ENCODE data around the gene C1QTNF3. TPM values are rescaled to one million over a fixed set of nuclear protein-coding genes. Genes with fewer than 3 reads are reported as not detected.
"Not testable (repeated sequence)": the region's sequence is repeated elsewhere in the genome, so short reads cannot be mapped to it uniquely, and the experiment has no call there.

The C1QTNF3 gene, protein sequence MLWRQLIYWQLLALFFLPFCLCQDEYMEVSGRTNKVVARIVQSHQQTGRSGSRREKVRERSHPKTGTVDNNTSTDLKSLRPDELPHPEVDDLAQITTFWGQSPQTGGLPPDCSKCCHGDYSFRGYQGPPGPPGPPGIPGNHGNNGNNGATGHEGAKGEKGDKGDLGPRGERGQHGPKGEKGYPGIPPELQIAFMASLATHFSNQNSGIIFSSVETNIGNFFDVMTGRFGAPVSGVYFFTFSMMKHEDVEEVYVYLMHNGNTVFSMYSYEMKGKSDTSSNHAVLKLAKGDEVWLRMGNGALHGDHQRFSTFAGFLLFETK
- total RNA-seq, result 4.9 and 7.7 TPM in 2 replicates

DNA sequence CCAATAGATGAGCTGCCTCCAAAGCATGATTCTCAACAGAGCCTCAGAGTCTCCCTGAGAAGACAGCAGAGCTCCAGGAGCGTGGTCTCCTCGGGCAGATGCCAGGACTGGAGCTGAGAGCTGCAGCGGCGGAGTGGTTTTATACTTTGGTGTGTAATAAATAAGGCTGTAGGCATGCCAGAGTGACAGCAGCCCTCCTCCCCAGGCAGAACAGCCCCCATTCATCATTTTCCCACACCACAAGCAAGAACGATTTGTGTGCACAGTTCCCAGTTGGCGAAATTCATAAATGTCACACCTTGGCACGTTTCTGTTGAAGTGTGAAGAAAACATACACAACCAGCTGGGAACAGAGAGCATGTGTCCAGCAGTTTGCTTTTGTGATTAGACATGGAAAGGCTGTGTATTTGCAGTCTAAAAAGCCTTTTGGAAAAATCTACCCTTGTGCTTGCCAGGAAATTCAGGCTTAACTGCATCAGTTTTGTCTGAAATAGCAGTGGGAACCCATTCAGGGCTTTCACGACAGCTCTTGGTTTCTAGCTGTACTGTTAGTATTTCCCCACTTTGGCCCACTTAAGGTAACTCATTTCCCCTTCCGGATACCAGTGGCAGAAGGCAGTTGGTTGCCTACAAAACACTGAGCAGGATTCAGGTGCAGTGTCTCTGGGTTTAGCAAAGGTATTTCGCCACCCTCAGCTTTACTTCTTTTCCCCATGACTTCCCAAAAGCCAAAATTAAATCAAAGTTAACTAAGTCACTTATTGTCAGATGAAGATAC lies at the start of gene C1QTNF3:
TSS of gene C1QTNF3 (minus strand) at position 115 of the 778 bp plus-strand sequence. CDS start at position 27, 88 bp downstream.
- no peaks in the 10 kb centered on the region for H3K27me3 Mint-ChIP-seq
- intact Hi-C loops (cut with micrococcal nuclease), result no loop called here
- ChIA-PET POLR2A (no interaction called here), CTCF (no interaction called here)
- peaks cover 17% of the 10 kb centered on the region for H3K4me1 Mint-ChIP-seq
- no peaks in the 10 kb centered on the region for H3K9me3 Mint-ChIP-seq
- no peaks in the 10 kb centered on the region for H3K36me3 Mint-ChIP-seq (ENCODE audit: low read depth)
- H3K4me3 Mint-ChIP-seq, result no peak within 1 kb of the TSS
- TF ChIP-seq, protein P1, sequence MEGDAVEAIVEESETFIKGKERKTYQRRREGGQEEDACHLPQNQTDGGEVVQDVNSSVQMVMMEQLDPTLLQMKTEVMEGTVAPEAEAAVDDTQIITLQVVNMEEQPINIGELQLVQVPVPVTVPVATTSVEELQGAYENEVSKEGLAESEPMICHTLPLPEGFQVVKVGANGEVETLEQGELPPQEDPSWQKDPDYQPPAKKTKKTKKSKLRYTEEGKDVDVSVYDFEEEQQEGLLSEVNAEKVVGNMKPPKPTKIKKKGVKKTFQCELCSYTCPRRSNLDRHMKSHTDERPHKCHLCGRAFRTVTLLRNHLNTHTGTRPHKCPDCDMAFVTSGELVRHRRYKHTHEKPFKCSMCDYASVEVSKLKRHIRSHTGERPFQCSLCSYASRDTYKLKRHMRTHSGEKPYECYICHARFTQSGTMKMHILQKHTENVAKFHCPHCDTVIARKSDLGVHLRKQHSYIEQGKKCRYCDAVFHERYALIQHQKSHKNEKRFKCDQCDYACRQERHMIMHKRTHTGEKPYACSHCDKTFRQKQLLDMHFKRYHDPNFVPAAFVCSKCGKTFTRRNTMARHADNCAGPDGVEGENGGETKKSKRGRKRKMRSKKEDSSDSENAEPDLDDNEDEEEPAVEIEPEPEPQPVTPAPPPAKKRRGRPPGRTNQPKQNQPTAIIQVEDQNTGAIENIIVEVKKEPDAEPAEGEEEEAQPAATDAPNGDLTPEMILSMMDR (IDR thresholded peaks at IDR 0.05), result no peak
- DNase-seq, result no peak
- no peak within 1 kb of the TSS for H3K27ac Mint-ChIP-seq
- no peak for ATAC-seq (ENCODE audit: low read depth)

DNA sequence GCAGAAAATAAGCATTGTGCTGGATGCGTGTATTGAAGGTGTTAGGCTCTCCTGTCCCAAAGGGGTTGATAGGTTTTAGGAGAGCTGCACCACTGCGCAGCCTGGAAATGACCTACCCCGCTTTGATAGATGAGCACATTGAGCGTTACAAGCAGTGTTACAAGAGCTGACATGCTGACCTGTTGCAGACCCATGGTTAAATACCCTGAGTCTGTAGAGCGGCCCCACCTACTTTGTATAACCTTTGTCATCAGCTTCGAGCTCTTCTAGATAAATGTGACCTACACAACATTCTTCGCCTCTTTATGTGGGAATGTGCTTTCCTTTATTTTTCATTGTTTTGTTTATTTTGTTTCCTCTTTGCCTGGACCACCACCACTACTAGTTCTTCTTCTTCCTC lies 48.0 kb upstream of the C1QTNF3 start:
- H3K27ac Mint-ChIP-seq; H3K4me3 Mint-ChIP-seq; DNase-seq; ATAC-seq (ENCODE audit: low read depth); POLR2A ChIA-PET; H3K36me3 Mint-ChIP-seq (ENCODE audit: low read depth); H3K27me3 Mint-ChIP-seq; CTCF ChIA-PET; H3K4me1 Mint-ChIP-seq; H3K9me3 Mint-ChIP-seq; intact Hi-C loops (cut with micrococcal nuclease): not testable (repeated sequence)

DNA sequence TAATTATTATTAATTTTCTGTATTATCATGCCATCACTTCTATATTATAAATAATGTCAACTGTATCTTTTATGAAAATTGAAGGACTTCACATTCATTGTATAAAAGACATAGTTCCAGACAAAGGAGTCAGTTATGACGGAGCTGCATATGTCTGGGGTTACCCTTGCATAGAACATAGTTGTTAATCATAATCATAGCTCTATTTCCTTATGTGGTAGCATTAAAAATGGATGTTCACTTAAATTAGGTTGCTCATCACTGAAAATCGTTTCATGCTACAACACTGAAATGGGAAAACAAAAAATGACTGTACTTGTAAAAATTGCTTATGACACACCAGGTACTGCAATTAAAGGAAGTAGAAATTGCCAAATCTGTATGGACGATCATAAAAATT lies 46.8 kb upstream of the C1QTNF3 start:
- POLR2A ChIA-PET; H3K27ac Mint-ChIP-seq; ATAC-seq (ENCODE audit: low read depth); DNase-seq; H3K9me3 Mint-ChIP-seq; H3K4me1 Mint-ChIP-seq; H3K4me3 Mint-ChIP-seq; intact Hi-C loops (cut with micrococcal nuclease); H3K27me3 Mint-ChIP-seq; H3K36me3 Mint-ChIP-seq (ENCODE audit: low read depth); CTCF ChIA-PET: not testable (repeated sequence)

DNA sequence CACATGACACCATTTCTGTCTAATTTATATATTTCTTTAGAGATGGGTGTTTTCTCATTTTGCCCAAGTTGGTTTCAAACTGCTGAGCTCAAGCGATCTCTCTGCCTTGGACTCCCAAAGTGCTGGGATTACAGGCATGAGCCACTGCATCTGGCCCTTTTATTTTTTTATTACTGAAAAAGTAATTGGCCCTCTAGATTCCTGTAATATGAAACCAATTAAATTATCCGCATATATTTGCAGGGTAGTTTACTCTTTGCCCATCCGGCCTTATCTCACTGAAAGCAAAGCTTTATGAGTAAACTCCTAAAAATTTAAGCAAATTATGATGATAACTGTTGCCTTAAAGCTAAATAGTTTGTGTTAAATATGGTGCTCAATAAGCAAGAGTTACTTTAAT lies 44.7 kb upstream of the C1QTNF3 start:
- H3K27ac Mint-ChIP-seq; H3K4me3 Mint-ChIP-seq; H3K4me1 Mint-ChIP-seq; H3K27me3 Mint-ChIP-seq; H3K9me3 Mint-ChIP-seq; H3K36me3 Mint-ChIP-seq (ENCODE audit: low read depth); CTCF ChIA-PET; DNase-seq; ATAC-seq (ENCODE audit: low read depth); POLR2A ChIA-PET; intact Hi-C loops (cut with micrococcal nuclease): not testable (repeated sequence)

DNA sequence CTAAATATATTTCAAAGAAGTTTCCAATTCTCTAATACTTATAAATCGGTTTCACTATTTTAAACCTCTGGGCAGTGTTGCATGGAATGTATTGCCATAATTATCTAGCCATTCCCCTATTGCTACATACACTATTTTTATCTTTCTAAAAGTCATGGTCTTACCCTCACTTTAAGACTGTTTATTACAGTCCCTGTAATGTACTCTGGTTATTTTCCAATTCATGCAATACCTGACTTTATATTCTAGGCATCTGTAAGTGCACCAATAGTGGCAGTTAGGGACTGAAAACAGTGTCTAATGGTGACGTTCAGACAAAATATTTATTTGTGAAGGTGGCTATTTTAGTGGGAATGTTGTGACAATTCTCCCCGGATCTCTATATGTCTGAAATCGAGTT lies 40.9 kb upstream of the C1QTNF3 start:
- ATAC-seq (ENCODE audit: low read depth); H3K9me3 Mint-ChIP-seq; H3K4me3 Mint-ChIP-seq; H3K27ac Mint-ChIP-seq; POLR2A ChIA-PET; H3K4me1 Mint-ChIP-seq; H3K27me3 Mint-ChIP-seq; CTCF ChIA-PET; H3K36me3 Mint-ChIP-seq (ENCODE audit: low read depth); DNase-seq; intact Hi-C loops (cut with micrococcal nuclease): not testable (repeated sequence)

DNA sequence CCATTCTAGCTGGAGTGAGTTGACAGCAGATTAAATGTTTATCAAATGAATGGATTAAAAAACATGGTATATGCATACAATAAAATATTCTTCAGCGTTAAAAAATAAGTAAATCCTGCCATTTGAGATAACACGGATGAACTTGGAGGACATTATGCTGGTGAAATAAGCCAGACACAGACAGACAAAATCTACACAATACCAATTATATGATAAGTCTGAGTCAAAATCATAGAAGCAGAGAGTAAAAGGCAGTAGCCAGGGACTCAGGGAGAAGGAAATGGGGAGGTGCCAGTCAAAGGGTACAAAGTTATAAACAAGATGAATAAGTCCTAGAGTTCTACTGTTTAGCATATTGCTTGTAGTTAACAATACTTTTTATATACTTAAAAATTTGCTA lies 36.5 kb upstream of the C1QTNF3 start:
- CTCF ChIA-PET; H3K36me3 Mint-ChIP-seq (ENCODE audit: low read depth); H3K27ac Mint-ChIP-seq; H3K27me3 Mint-ChIP-seq; DNase-seq; ATAC-seq (ENCODE audit: low read depth); POLR2A ChIA-PET; H3K4me3 Mint-ChIP-seq; intact Hi-C loops (cut with micrococcal nuclease); H3K9me3 Mint-ChIP-seq; H3K4me1 Mint-ChIP-seq: not testable (repeated sequence)

DNA sequence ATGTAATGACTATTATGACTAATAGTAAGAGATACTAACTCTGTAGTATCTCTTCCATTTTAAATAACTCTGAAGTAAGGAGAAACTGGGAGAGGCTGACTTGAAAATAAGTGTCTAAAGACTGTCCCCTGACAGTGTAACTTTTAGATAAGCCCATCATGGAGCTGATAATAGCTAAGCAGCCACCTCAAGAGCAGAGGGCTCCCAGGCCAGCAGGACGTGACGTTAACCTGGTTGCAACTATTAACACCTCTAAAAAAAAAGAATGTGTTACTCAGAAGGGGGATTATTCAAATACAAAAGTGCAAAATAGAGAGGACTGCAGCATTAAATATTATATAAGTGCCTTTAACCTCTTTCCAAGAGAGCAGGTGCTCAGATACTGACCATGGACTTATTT lies 34.6 kb upstream of the C1QTNF3 start:
- H3K27me3 Mint-ChIP-seq; H3K27ac Mint-ChIP-seq; CTCF ChIA-PET; H3K4me3 Mint-ChIP-seq; intact Hi-C loops (cut with micrococcal nuclease); H3K36me3 Mint-ChIP-seq (ENCODE audit: low read depth); ATAC-seq (ENCODE audit: low read depth); H3K4me1 Mint-ChIP-seq; DNase-seq; POLR2A ChIA-PET; H3K9me3 Mint-ChIP-seq: not testable (repeated sequence)

DNA sequence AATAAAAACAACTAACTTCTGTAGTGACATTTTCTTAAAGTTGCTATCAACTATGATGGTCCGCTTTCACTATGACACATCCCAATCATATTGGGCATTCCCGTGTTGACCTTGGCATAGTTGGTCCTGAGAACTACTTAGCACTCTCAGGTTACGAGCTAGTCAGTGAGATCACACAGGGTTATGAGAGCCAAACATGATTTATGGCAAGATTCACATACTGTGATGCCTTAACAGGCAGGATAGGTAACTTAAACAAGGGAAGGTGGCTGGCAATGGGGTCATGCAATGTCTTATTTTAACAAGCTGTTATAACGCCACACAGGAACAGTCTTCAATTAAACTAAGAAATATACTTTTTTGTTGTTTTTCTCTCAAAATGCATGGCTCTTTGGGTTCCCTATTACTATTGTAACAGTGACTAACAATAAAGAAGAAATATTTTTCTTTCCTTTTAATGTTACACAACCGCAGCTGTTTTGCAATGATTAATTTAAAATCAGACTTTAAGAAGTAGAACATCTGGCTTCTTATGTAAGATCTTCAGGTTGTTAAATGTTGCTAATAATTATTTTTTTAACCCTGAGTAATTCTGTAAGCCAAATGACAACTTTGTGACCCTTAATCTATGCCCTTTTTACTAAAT lies 33.8 kb upstream of the C1QTNF3 start:
- H3K4me1 Mint-ChIP-seq; H3K36me3 Mint-ChIP-seq (ENCODE audit: low read depth); H3K4me3 Mint-ChIP-seq; H3K27ac Mint-ChIP-seq; intact Hi-C loops (cut with micrococcal nuclease); DNase-seq; H3K27me3 Mint-ChIP-seq; ATAC-seq (ENCODE audit: low read depth); H3K9me3 Mint-ChIP-seq; CTCF ChIA-PET; POLR2A ChIA-PET: not testable (repeated sequence)

DNA sequence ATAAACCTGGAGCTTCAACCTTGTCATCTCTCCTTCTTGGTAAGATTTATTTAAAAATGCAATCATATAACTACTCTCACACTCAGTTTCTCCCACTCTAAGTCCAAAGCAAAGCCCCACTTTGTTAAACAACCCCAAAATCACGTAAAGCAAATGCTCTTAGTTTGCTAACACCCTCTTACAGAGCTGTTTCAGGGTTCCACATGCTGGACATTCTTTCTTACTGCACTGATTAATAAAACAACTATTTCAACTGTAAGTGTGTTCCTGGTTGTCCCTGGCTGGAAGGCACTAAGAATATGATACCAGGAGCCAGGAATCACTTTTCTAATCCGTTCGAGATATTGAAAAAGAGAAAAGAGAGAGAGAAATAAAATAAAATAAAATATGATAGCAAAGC lies 31.5 kb upstream of the C1QTNF3 start:
- intact Hi-C loops (cut with micrococcal nuclease); H3K36me3 Mint-ChIP-seq (ENCODE audit: low read depth); POLR2A ChIA-PET; H3K27ac Mint-ChIP-seq; ATAC-seq (ENCODE audit: low read depth); H3K27me3 Mint-ChIP-seq; CTCF ChIA-PET; H3K9me3 Mint-ChIP-seq; H3K4me3 Mint-ChIP-seq; DNase-seq; H3K4me1 Mint-ChIP-seq: not testable (repeated sequence)

DNA sequence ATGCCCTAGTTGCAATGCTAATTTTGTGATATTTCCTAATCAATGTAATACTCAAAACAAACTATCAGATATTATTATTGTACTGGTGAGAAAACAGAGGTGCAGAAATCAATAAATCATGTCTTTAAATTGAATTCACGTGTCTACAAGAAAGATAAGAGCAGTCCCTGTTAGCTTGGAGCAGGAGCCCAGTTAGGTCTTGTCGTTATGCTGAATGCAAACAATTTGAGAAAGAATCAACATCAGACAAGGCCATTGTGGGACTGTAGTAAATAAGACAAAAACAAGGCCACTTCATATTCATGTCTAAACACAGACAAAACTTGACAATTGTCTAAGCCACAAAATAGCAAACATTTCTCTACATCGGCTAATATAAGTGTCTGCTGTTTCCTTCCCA lies 31.1 kb upstream of the C1QTNF3 start:
- H3K4me1 Mint-ChIP-seq; H3K27me3 Mint-ChIP-seq; ATAC-seq (ENCODE audit: low read depth); CTCF ChIA-PET; DNase-seq; intact Hi-C loops (cut with micrococcal nuclease); H3K36me3 Mint-ChIP-seq (ENCODE audit: low read depth); POLR2A ChIA-PET; H3K9me3 Mint-ChIP-seq; H3K4me3 Mint-ChIP-seq; H3K27ac Mint-ChIP-seq: not testable (repeated sequence)

DNA sequence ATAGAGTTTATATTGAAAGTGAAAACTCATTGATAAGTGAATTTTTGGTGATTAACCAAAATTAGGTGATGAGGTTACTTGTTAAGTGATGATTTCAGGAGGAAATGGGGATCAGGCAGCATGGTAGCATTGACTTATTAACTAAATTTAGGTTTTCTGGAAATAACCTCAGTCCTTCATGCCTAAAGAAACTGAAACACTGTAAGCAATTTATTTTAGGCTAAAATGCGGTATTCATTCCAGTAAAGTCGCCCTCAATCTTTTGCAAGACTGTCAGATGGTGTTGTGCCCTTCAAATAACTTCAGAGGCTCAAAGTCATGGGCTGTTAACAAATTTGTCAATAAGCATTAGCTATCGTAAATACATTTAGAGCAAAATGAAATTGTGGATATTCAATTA lies 27.6 kb upstream of the C1QTNF3 start:
- H3K27me3 Mint-ChIP-seq; CTCF ChIA-PET; intact Hi-C loops (cut with micrococcal nuclease); H3K9me3 Mint-ChIP-seq; H3K27ac Mint-ChIP-seq; DNase-seq; H3K4me1 Mint-ChIP-seq; ATAC-seq (ENCODE audit: low read depth); H3K4me3 Mint-ChIP-seq; POLR2A ChIA-PET: not testable (repeated sequence)
- H3K36me3 Mint-ChIP-seq (ENCODE audit: low read depth), result peaks cover 14% of the 10 kb centered on the region

All from activated B cell treated with CpG ODN at 0.5 μM for 24 hours (primary cell).